Nephron progenitor cell (in vitro differentiated cells): Measurements from ENCODE around the gene BMPR1A.
A peak's percentile ranks its signal among the peaks of the same experiment; 100 is the strongest.

Experiments used
- DNase-seq: peaks from one replicate; pipeline ENCODE4 v3.0.0; 2021
- H3K27ac Mint-ChIP-seq: 2 replicates; pipeline ENCODE4 v1.8.0; 2021; ENCODE audit warnings: mild to moderate bottlenecking, moderate library complexity, mixed read lengths
- H3K27me3 Mint-ChIP-seq: 2 replicates; pipeline ENCODE4 v1.8.0; 2021; ENCODE audit warnings: mild to moderate bottlenecking, low read depth, mixed read lengths; ENCODE audit not compliant: poor library complexity
- H3K36me3 Mint-ChIP-seq: 2 replicates; pipeline ENCODE4 v1.8.0; 2021; ENCODE audit warnings: low read depth, mixed read lengths
- H3K4me1 Mint-ChIP-seq: 2 replicates; pipeline ENCODE4 v1.8.0; 2021; ENCODE audit warnings: mixed read lengths
- H3K4me3 Mint-ChIP-seq: 2 replicates; pipeline ENCODE4 v1.8.0; 2021; ENCODE audit warnings: mild to moderate bottlenecking, moderate library complexity, mixed read lengths
- H3K9me3 Mint-ChIP-seq: 2 replicates; pipeline ENCODE4 v1.8.0; 2021; ENCODE audit warnings: mild to moderate bottlenecking, moderate library complexity, mixed read lengths
- TF ChIP-seq, protein P1 (sequence below): fragments of 200-600 bp; sonication (generic); IDR thresholded peaks from 2 replicates; pipeline ENCODE4 v1.5.0; 2021; ENCODE audit warnings: antibody characterized with exemption

BMPR1A gene

DNA sequence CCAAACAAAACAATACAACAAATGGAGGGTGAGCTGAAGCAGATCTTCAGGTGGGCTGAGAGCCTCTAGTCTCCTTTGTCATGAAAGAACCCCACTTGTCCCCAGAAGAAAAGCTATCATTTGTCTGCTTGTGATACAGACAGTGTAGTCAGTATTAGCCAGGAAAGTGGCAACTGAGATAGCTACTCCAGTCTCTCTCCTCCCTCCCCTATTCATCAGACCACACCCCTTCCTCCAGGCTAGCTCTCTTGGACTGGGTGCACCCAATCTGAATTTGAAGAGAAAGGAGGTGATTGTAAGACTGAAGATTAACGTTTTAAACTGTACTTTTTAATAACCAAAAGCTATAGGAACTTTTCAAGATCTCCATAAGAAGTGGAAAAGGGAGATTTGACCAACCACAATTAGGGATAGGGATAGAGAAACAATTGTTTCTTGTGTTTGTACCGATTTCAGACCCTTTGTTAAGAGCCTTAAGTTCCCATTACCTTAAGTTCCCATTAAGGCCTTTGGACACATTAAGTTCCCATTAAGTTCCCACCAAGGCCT lies 14.1 kb downstream of the BMPR1A start:
- peaks cover 49% of the 10 kb centered on the region for H3K4me1 Mint-ChIP-seq
- peak overlapping the region; percentile 43 for H3K27ac Mint-ChIP-seq
- TF ChIP-seq, protein P1, sequence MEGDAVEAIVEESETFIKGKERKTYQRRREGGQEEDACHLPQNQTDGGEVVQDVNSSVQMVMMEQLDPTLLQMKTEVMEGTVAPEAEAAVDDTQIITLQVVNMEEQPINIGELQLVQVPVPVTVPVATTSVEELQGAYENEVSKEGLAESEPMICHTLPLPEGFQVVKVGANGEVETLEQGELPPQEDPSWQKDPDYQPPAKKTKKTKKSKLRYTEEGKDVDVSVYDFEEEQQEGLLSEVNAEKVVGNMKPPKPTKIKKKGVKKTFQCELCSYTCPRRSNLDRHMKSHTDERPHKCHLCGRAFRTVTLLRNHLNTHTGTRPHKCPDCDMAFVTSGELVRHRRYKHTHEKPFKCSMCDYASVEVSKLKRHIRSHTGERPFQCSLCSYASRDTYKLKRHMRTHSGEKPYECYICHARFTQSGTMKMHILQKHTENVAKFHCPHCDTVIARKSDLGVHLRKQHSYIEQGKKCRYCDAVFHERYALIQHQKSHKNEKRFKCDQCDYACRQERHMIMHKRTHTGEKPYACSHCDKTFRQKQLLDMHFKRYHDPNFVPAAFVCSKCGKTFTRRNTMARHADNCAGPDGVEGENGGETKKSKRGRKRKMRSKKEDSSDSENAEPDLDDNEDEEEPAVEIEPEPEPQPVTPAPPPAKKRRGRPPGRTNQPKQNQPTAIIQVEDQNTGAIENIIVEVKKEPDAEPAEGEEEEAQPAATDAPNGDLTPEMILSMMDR: no peak
- no peaks in the 10 kb centered on the region for H3K27me3 Mint-ChIP-seq
- H3K36me3 Mint-ChIP-seq: peaks cover 19% of the 10 kb centered on the region
- H3K4me3 Mint-ChIP-seq: no peak overlapping the region
- H3K9me3 Mint-ChIP-seq: no peaks in the 10 kb centered on the region
- no peak for DNase-seq

DNA sequence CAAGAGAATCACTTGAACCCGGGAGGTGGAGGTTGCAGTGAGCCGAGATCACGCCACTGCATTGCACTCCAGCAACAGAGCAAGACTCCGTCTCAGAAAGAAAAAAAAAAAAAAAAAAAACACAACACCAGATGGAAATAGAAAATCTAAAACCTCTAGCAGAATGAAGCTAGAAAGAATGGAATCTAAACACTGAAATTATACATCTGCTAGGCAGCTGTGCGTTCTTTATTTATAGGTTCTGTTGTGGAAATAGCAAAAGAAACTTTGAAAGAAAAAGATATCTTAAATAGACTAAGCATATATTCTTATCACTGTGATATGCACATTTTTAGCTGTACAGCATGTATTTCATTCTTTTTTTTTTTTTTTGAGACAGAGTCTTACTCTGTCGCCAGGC lies 17.1 kb downstream of the BMPR1A start:
- peaks cover 34% of the 10 kb centered on the region for H3K4me1 Mint-ChIP-seq
- H3K27me3 Mint-ChIP-seq: no peaks in the 10 kb centered on the region
- no peak for DNase-seq
- TF ChIP-seq, protein P1: no peak
- H3K9me3 Mint-ChIP-seq: peaks cover 3% of the 10 kb centered on the region
- H3K36me3 Mint-ChIP-seq: peaks cover 26% of the 10 kb centered on the region
- no peak overlapping the region for H3K4me3 Mint-ChIP-seq
- no peak overlapping the region for H3K27ac Mint-ChIP-seq

DNA sequence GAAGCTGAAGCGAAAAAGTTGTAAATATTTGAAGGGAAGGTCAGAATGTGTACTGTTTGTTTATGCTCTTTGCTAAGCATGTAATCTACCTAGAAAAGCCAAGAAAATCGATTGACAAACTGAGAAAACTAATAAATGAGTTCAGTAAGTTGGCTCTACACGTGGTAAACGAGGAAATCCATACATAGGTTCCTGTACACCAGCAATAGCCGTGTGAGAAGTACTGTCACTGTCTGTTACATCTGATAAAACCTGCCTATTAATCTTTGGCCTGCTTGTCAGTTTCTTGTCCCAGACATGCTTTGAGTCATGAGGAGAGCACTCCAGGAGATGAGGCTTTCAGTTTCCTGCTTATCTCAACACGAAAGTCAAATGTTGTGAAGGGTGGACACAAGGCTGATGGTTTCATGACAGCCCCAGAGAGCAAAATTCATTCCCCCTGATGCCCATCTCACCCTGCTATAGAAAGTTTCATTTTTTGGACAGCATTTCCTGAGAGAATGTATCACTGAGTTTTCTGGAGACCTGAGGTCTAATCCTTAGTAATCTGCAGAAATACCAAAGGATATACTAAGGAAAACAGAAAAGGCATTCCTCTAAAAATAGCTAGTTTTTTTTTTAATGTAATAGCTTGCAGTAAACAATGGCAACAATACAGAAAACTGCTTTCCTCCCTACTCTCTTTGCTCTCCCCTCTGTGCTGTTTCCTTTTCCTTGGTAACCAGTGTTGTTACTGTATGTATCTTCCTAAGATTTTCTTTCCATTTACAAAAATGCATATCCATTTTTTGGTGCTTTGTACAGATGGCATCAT lies 18.8 kb downstream of the BMPR1A start:
- DNase-seq: no peak

DNA sequence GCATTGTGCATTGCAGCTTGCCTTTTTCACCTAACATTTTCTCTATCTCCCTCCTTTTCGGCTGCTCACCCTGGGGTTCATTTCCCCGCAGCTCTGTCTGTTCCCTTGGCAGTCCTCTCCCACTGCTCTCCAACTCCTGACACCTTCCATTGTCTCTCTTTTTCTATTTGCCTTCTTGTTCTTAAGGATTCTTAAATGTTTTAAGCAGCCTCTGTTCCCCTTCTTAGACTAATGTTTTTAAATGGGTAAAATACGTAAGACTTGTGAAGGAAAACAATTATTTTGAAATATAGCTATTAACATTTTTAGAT lies 19.4 kb downstream of the BMPR1A start:
- TF ChIP-seq, protein P1: no peak
- no peaks in the 10 kb centered on the region for H3K27me3 Mint-ChIP-seq
- H3K4me1 Mint-ChIP-seq: peaks cover 13% of the 10 kb centered on the region
- H3K9me3 Mint-ChIP-seq: peaks cover 25% of the 10 kb centered on the region
- H3K27ac Mint-ChIP-seq: peak overlapping the region; percentile 33
- H3K36me3 Mint-ChIP-seq: peaks cover 49% of the 10 kb centered on the region
- no peak for DNase-seq
- no peak overlapping the region for H3K4me3 Mint-ChIP-seq

More for the DNA sequence above, 18.8 kb downstream of the BMPR1A start:
- no peaks in the 10 kb centered on the region for H3K27me3 Mint-ChIP-seq
- peak overlapping the region; percentile 50 for H3K27ac Mint-ChIP-seq
- no peak overlapping the region for H3K4me3 Mint-ChIP-seq
- TF ChIP-seq, protein P1: no peak
- H3K4me1 Mint-ChIP-seq: peaks cover 16% of the 10 kb centered on the region
- H3K9me3 Mint-ChIP-seq: peaks cover 20% of the 10 kb centered on the region
- H3K36me3 Mint-ChIP-seq: peaks cover 43% of the 10 kb centered on the region

DNA sequence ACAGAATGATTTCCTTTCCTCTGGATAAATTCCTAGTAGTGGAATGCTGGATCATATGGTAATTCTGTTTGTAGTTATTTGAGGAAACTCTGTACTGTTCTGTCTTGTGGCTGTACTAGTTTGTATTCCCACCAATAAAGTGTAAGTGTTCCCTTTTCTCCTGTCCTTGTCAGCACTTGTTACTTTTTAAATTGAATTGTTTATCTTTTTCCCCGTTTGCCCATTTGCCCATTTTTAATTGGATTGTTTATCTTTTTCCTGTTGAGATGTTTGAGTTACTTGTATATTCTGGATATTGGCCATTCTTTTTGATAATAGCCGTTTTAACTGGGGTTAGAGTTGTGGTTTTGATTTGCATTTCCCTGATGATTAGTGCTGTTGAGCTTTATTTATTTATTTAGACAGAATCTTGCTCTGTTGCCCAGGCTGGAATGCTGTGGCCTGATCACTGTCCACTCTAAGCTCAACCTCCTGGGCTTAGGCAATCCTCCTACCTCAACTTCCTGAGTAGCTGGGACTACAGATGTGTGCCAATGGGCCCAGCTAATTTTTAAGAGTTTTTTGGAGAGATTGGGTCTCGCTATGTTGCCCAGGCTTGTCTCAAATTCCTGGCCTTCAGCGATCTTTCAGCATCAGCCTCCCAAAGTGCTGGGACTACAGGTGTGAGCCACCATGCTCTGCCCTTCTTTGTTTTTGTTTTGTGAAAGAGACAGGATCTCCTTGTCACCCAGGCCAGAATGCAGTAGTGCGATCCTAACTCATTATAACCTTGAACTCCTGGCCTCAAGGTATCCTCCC lies 23.0 kb downstream of the BMPR1A start:
- TF ChIP-seq, protein P1: no peak
- H3K4me3 Mint-ChIP-seq: no peak overlapping the region
- peaks cover 55% of the 10 kb centered on the region for H3K9me3 Mint-ChIP-seq
- H3K27me3 Mint-ChIP-seq: no peaks in the 10 kb centered on the region
- peaks cover 70% of the 10 kb centered on the region for H3K36me3 Mint-ChIP-seq
- DNase-seq: no peak
- peaks cover 13% of the 10 kb centered on the region for H3K4me1 Mint-ChIP-seq
- H3K27ac Mint-ChIP-seq: no peak overlapping the region
